IMR-90 (cell line): ENCODE results near the gene TCP11.

Source experiments
- CEBPB ChIP-seq: IDR thresholded peaks from 2 replicates; pipeline ENCODE4 v1.6.1; 2012; ENCODE audit warnings: low read depth, low read length, improper control_type of control experiment
- CTCF ChIP-seq: conservative IDR thresholded peaks from 2 replicates; pipeline ENCODE4 v1.5.1; 2012; ENCODE audit warnings: mild to moderate bottlenecking, low read depth, low read length, improper control_type of control experiment
- ELK1 ChIP-seq: fragments of 150-350 bp; IDR thresholded peaks from 2 replicates; pipeline ENCODE4 v1.6.1; 2016; ENCODE audit warnings: low read depth, mild to moderate bottlenecking, low read length, moderate library complexity, borderline replicate concordance
- POLR2A ChIP-seq: IDR thresholded peaks from 2 replicates; pipeline ENCODE4 v1.6.1; 2012; ENCODE audit warnings: mild to moderate bottlenecking, low read depth, low read length
- RAD21 ChIP-seq: IDR thresholded peaks from 2 replicates; pipeline ENCODE4 v1.6.1; 2012; ENCODE audit warnings: low read length, improper control_type of control experiment
- SMC3 ChIP-seq: fragments of 150-350 bp; IDR thresholded peaks from 2 replicates; pipeline ENCODE4 v1.6.1; 2016; ENCODE audit warnings: low read depth, mild to moderate bottlenecking, antibody characterized with exemption, low read length, moderate library complexity

- no peak for TF ChIP-seq CTCF
- TF ChIP-seq RAD21 = no peak
- no peak for TF ChIP-seq SMC3
- no peak for TF ChIP-seq CEBPB
- no peak for TF ChIP-seq POLR2A
- no peak for TF ChIP-seq ELK1
These were observed 35.3 kb upstream of the TCP11 start for GRCh38 chr6:35176301-35177024.
